Measurements from ENCODE around the gene HIPK2. TPM values are rescaled to one million over a fixed set of nuclear protein-coding genes. Genes with fewer than 3 reads are reported as not detected.

Gene HIPK2
- total RNA-seq, 4 donors from 2014 or later = 16.6 to 60.2 (median 35.1) TPM

GRCh38 chr7:139752148-139752547 lies 25.6 kb downstream of the HIPK2 start:
- Histone ChIP-seq H3K4me3 (no peak overlapping the region), H3K9me3 (no peaks in the 10 kb centered on the region), H3K36me3 (no peaks in the 10 kb centered on the region), H3K4me1 (peaks cover 0 to 21% (median 0%) of the 10 kb centered on the region in 4 donors), H3K27me3 (no peaks in the 10 kb centered on the region), H3K27ac (no peak overlapping the region)
- TF ChIP-seq POLR2A (IDR thresholded peaks at IDR 0.05) (no peak), CTCF (IDR thresholded peaks at IDR 0.05) (no peak)
- no peak for DNase-seq

- TF ChIP-seq CTCF (IDR thresholded peaks at IDR 0.05) (no peak), POLR2A (IDR thresholded peaks at IDR 0.05) (no peak)
- Histone ChIP-seq H3K27me3 (no peaks in the 10 kb centered on the region), H3K4me1 (peaks cover 0 to 24% (median 0%) of the 10 kb centered on the region in 4 donors), H3K9me3 (no peaks in the 10 kb centered on the region), H3K36me3 (no peaks in the 10 kb centered on the region), H3K4me3 (no peak overlapping the region), H3K27ac (no peak overlapping the region)
- no peak for DNase-seq
These were observed 27.2 kb downstream of the HIPK2 start for GRCh38 chr7:139750459-139751095.

- Histone ChIP-seq H3K36me3 (no peaks in the 10 kb centered on the region), H3K9me3 (no peaks in the 10 kb centered on the region), H3K27me3 (no peaks in the 10 kb centered on the region), H3K4me3 (no peak overlapping the region), H3K4me1 (peaks cover 0 to 25% (median 0%) of the 10 kb centered on the region in 4 donors), H3K27ac (no peak overlapping the region)
- DNase-seq = no peak
- TF ChIP-seq CTCF (IDR thresholded peaks at IDR 0.05) = no peak
- no peak for TF ChIP-seq POLR2A (IDR thresholded peaks at IDR 0.05)
These were observed 28.3 kb downstream of the HIPK2 start for GRCh38 chr7:139749545-139749944.

- Histone ChIP-seq H3K36me3 (no peaks in the 10 kb centered on the region), H3K27me3 (no peaks in the 10 kb centered on the region), H3K27ac (no peak overlapping the region), H3K9me3 (no peaks in the 10 kb centered on the region), H3K4me1 (peaks cover 0 to 22% (median 0%) of the 10 kb centered on the region in 4 donors), H3K4me3 (no peak overlapping the region)
- TF ChIP-seq POLR2A (IDR thresholded peaks at IDR 0.05) (no peak), CTCF (IDR thresholded peaks at IDR 0.05) (no peak)
- DNase-seq = no peak
These were observed 28.9 kb downstream of the HIPK2 start for GRCh38 chr7:139748941-139749340.

GRCh38 chr7:139748373-139748765 lies 29.4 kb downstream of the HIPK2 start:
- no peaks in the 10 kb centered on the region for H3K9me3 ChIP-seq
- no peaks in the 10 kb centered on the region for H3K27me3 ChIP-seq
- peaks cover 0 to 16% (median 0%) of the 10 kb centered on the region in 4 donors for H3K4me1 ChIP-seq
- no peaks in the 10 kb centered on the region for H3K36me3 ChIP-seq
- no peak overlapping the region for H3K4me3 ChIP-seq
- no peak for TF ChIP-seq CTCF (IDR thresholded peaks at IDR 0.05)
- no peak for TF ChIP-seq POLR2A (IDR thresholded peaks at IDR 0.05)
- H3K27ac ChIP-seq = no peak overlapping the region
- DNase-seq = no peak
